ENCODE results near the gene CEP85.
"Not testable (repeated sequence)": the region's sequence is repeated elsewhere in the genome, so short reads cannot be mapped to it uniquely, and the experiment has no call there.

GRCh38 chr1:26307966-26308899, 74.2 kb downstream of the CEP85 start:
- TF ChIP-seq CTCF, POLR2A, POLR2AphosphoS5 (IDR thresholded peaks at IDR 0.05): not testable (repeated sequence)

All from upper lobe of left lung (tissue), 4 donors.